SKM-1 treated with dmso at 0.1 percent for 144 hours (cell line): Measurements from ENCODE around the gene MKX.

Source experiments
- DNase-seq: peaks from one replicate; lab custom pipeline; 2025; ENCODE audit not compliant: unreplicated experiment; lab: John Stamatoyannopoulos, UW

Gene MKX

GRCh38 chr10:27745732-27746396, at the start of gene MKX:
Gene MKX, minus strand, starts transcription at chr10:27745819. Its CDS starts 2,404 bp downstream, at chr10:27743415.
- DNase-seq: peak; percentile 49

GRCh38 chr10:27794157-27794556, 48.5 kb upstream of the MKX start:
- no peak for DNase-seq

- DNase-seq: no peak
These were observed 46.6 kb upstream of the MKX start for GRCh38 chr10:27792216-27792615.

- DNase-seq: no peak
These were observed 38.7 kb upstream of the MKX start for GRCh38 chr10:27784272-27784671.

- peak; percentile 2 for DNase-seq
These were observed 38.0 kb upstream of the MKX start for GRCh38 chr10:27783660-27784059.

GRCh38 chr10:27779462-27780015, 33.9 kb upstream of the MKX start:
- no peak for DNase-seq

- DNase-seq: no peak
These were observed 29.2 kb upstream of the MKX start for GRCh38 chr10:27774831-27775230.

GRCh38 chr10:27771231-27771630, 25.6 kb upstream of the MKX start:
- no peak for DNase-seq

- no peak for DNase-seq
These were observed 24.6 kb upstream of the MKX start for GRCh38 chr10:27770181-27770580.

- DNase-seq: no peak
These were observed 15.2 kb upstream of the MKX start for GRCh38 chr10:27760867-27761266.

GRCh38 chr10:27759483-27760272, 14.1 kb upstream of the MKX start:
- DNase-seq: no peak

- DNase-seq: no peak
These were observed 7.1 kb upstream of the MKX start for GRCh38 chr10:27752673-27753237.

GRCh38 chr10:27748601-27749000, 3.0 kb upstream of the MKX start:
- DNase-seq: no peak

- no peak for DNase-seq
These were observed 1.5 kb upstream of the MKX start for GRCh38 chr10:27747096-27747451.

- DNase-seq: no peak
These were observed 927 bp upstream of the MKX start for GRCh38 chr10:27746397-27747095.

- DNase-seq: no peak
These were observed 552 bp downstream of the MKX start for GRCh38 chr10:27744802-27745731.

- no peak for DNase-seq
These were observed 1.5 kb downstream of the MKX start for GRCh38 chr10:27743877-27744801.

GRCh38 chr10:27743012-27743876, 2.4 kb downstream of the MKX start:
- no peak for DNase-seq
